Ishikawa (cell line): ENCODE measurements around the gene FUT3.

ENCODE experiments used
- CEBPB ChIP-seq: IDR thresholded peaks from 2 replicates; pipeline ENCODE4 v1.6.1; 2012
- CREB1 ChIP-seq: IDR thresholded peaks from 2 replicates; pipeline ENCODE4 v1.6.1; 2012; ENCODE audit warnings: low read depth
- EGR1 ChIP-seq: IDR thresholded peaks from 2 replicates; pipeline ENCODE4 v1.6.1; 2012
- EP300 ChIP-seq: IDR thresholded peaks from 2 replicates; pipeline ENCODE4 v1.6.1; 2012; ENCODE audit warnings: borderline replicate concordance
- FOXM1 ChIP-seq: IDR thresholded peaks from 2 replicates; pipeline ENCODE4 v1.6.1; 2012; ENCODE audit warnings: low read depth, borderline replicate concordance
- NFIC ChIP-seq: IDR thresholded peaks from 2 replicates; pipeline ENCODE4 v1.6.1; 2012
- RAD21 ChIP-seq: IDR thresholded peaks from 2 replicates; pipeline ENCODE4 v1.6.1; 2012; ENCODE audit warnings: low read depth
- REST ChIP-seq: IDR thresholded peaks from 2 replicates; pipeline ENCODE4 v1.6.1; 2012; ENCODE audit warnings: low read depth, mild to moderate bottlenecking
- TAF1 ChIP-seq: IDR thresholded peaks from 2 replicates; pipeline ENCODE4 v1.6.1; 2012; ENCODE audit warnings: low read depth, mild to moderate bottlenecking
- TCF12 ChIP-seq: IDR thresholded peaks from 2 replicates; pipeline ENCODE4 v1.6.1; 2012; ENCODE audit warnings: low read depth
- TEAD4 ChIP-seq: IDR thresholded peaks from 2 replicates; pipeline ENCODE4 v1.6.1; 2012
- USF1 ChIP-seq: IDR thresholded peaks from 2 replicates; pipeline ENCODE4 v1.6.1; 2012
- YY1 ChIP-seq: IDR thresholded peaks from 2 replicates; pipeline ENCODE4 v1.6.1; 2012; ENCODE audit warnings: low read depth
- ZBTB7A ChIP-seq: IDR thresholded peaks from 2 replicates; pipeline ENCODE4 v1.6.1; 2012; ENCODE audit warnings: low read depth
- TF ChIP-seq, protein P1 (sequence below): IDR thresholded peaks from 2 replicates; pipeline ENCODE4 v1.6.1; 2012

FUT3 gene

DNA sequence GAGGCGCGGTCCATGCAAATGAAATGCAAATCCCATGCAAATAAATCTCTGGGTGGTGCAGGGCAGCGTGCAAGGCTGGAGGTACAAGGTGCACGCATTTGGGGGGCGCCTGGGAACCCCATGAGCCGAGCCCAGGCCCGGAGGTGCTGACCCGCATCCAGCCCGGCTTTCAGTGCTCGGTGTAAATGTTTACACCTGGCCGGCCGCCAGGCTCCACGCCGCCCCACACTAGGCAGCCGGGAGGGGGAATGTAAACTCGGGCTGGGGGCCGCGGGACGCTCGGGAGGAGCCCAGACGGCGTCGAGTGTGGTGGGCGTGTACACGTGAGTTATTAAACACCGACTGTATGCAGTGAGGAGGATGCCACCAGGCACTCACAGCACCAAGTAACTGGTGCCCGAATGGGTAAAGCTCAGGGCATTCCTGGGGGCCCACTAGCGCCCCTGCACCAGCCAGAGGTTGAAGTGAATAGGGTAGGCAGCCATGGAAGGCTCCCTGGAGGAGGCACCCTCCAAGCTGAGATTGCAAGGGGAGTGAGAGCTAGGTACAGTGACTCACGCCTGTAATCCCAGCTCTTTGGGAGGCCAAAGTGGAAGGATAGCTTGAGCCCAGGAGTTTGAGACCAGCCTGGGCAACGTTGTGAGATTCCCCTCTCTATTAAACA, 28.9 kb downstream of the FUT3 start:
- TF ChIP-seq, protein P1, sequence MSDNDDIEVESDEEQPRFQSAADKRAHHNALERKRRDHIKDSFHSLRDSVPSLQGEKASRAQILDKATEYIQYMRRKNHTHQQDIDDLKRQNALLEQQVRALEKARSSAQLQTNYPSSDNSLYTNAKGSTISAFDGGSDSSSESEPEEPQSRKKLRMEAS, result no peak
- TF ChIP-seq USF1, result no peak
- no peak for TF ChIP-seq CREB1
- no peak for TF ChIP-seq EP300
- no peak for TF ChIP-seq TCF12
- no peak for TF ChIP-seq TAF1
- no peak for TF ChIP-seq FOXM1
- TF ChIP-seq REST, result no peak
- no peak for TF ChIP-seq NFIC
- no peak for TF ChIP-seq EGR1
- no peak for TF ChIP-seq ZBTB7A
- no peak for TF ChIP-seq YY1

- no peak for TF ChIP-seq TAF1
- TF ChIP-seq FOXM1, result no peak
- no peak for TF ChIP-seq EP300
- TF ChIP-seq RAD21, result no peak
- TF ChIP-seq CEBPB, result no peak
- TF ChIP-seq CREB1, result no peak
- no peak for TF ChIP-seq TCF12
- no peak for TF ChIP-seq TEAD4
- TF ChIP-seq NFIC, result no peak
- TF ChIP-seq USF1, result no peak
- no peak for TF ChIP-seq EGR1
- TF ChIP-seq ZBTB7A, result no peak
- TF ChIP-seq, protein P1, result no peak
- TF ChIP-seq YY1, result no peak
- no peak for TF ChIP-seq REST
These were observed 29.6 kb downstream of the FUT3 start for GRCh38 chr19:5821521-5822180.

- no peak for TF ChIP-seq TCF12
- no peak for TF ChIP-seq CEBPB
- TF ChIP-seq EGR1, result no peak
- TF ChIP-seq TAF1, result no peak
- no peak for TF ChIP-seq YY1
- no peak for TF ChIP-seq USF1
- TF ChIP-seq ZBTB7A, result no peak
These were observed 30.5 kb downstream of the FUT3 start for GRCh38 chr19:5820785-5821184.

- TF ChIP-seq CREB1 (no peak), USF1 (no peak), FOXM1 (no peak), CEBPB (no peak), TCF12 (no peak), EGR1 (no peak), RAD21 (no peak), EP300 (no peak), ZBTB7A (no peak), REST (no peak), TAF1 (no peak), NFIC (no peak), TEAD4 (no peak), YY1 (no peak)
- TF ChIP-seq, protein P1, result no peak
These were observed 32.7 kb downstream of the FUT3 start for GRCh38 chr19:5818594-5818993.
